ENCODE data around the gene PVALEF. TPM values are rescaled to one million over a fixed set of nuclear protein-coding genes. Genes with fewer than 3 reads are reported as not detected.

PVALEF gene
- total RNA-seq: not detected in 2 replicates

DNA sequence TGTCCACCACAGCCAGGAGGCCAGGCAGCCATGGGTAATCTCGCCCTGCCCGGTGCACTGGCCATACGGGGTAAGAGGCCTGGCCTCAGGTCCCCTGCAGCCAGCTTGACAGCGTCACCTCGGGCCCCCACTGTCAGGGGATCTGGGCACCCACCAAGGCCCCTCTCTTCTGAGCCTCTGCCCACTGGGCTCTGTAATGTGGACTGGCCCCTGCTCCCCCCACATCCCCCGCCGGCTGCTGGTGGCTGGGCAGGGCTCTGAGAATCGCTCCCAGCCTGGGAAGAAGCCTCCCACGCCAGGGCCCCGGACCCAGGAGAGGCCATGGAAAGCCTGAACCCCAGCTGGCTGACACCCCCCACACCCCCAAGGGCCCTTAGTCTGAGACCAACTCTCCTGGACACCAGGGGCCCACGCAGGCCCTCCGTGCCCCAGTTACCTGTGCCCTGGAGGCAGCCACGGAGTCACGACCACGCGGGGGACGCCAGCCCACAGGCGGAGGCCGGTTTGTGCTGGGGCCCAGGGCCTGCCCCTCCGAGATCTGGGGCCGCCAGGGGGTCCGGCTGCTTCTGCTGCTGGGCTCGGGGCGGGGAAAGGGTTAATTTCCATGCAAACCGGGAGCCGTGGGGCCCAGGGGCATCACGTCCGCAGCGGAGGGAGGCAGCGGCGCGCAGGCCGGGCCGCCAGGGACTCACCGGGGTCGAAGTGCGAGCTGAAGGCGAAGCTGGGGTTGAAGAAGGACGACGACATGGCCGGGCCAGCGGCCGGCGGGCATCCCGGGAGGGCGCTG lies at the start of gene PVALEF:
Gene PVALEF (plus strand): TSS at position 262 of the 787 bp plus-strand sequence. CDS start 15,720 bp downstream, outside the sequence.
- H3K4me3 ChIP-seq (ENCODE audit: insufficient read depth, low read length): no peak within 1 kb of the TSS
- H3K27ac ChIP-seq (ENCODE audit: low read depth, low read length): no peak within 1 kb of the TSS
- no peak within 1 kb of the TSS for H3K4me2 ChIP-seq (ENCODE audit: insufficient read depth, low read length)
- H3K27me3 ChIP-seq (ENCODE audit: insufficient read depth, low read length): peaks cover 29% of the 10 kb centered on the region
- H4K20me1 ChIP-seq (ENCODE audit: insufficient read depth, low read length): no peaks in the 10 kb centered on the region
- peak; percentile 92 for DNase-seq (ENCODE audit: insufficient read length, low spot score, missing footprints)
- no peaks in the 10 kb centered on the region for H3K9me3 ChIP-seq (ENCODE audit: low read depth, low read length)
- no peak within 1 kb of the TSS for H2AFZ ChIP-seq (ENCODE audit: low read length)
- H3K79me2 ChIP-seq (ENCODE audit: insufficient read depth, low read length): no peaks in the 10 kb centered on the region
- H3K36me3 ChIP-seq (ENCODE audit: insufficient read depth, low read length): no peaks in the 10 kb centered on the region
- no peaks in the 10 kb centered on the region for H3K4me1 ChIP-seq (ENCODE audit: insufficient read depth, low read length)
- TF ChIP-seq, protein P1, sequence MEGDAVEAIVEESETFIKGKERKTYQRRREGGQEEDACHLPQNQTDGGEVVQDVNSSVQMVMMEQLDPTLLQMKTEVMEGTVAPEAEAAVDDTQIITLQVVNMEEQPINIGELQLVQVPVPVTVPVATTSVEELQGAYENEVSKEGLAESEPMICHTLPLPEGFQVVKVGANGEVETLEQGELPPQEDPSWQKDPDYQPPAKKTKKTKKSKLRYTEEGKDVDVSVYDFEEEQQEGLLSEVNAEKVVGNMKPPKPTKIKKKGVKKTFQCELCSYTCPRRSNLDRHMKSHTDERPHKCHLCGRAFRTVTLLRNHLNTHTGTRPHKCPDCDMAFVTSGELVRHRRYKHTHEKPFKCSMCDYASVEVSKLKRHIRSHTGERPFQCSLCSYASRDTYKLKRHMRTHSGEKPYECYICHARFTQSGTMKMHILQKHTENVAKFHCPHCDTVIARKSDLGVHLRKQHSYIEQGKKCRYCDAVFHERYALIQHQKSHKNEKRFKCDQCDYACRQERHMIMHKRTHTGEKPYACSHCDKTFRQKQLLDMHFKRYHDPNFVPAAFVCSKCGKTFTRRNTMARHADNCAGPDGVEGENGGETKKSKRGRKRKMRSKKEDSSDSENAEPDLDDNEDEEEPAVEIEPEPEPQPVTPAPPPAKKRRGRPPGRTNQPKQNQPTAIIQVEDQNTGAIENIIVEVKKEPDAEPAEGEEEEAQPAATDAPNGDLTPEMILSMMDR (IDR thresholded peaks at IDR 0.05; ENCODE audit: extremely low read depth, low read depth, low read length): no peak

DNA sequence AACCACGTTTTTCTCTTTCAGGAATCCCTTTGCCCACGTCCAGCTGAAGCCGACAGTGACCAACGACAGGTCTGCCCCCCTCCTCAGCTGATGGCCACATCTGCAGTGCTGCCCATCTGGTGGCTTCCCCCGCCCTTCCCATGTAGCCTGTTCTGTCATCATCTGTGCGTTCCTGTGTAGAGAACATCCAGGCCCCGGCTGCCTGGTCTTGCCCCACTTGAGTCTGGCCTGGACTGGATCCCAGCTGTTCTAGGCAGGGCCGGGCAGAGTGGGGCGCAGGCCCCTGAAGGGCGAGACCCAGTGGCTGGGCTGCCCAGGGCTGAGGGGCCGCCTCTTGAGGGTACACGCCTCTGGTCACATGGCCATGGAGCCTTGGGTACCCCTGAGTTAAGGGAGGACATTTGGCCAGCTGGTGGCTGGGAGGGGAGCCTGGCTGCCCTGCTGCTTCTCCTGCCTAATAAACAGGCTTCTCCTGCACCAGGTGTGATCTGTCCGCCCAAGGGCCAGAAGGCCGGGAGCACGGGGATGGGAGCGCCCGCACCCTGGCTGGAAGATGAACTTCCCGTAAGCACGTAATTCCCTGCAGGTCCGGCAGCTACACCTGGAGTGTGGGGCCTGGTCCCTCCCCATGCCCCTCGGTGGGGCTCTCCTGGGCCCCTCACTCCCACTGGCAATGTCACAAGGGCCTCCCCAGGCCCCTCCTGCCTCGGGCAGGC lies 49.4 kb upstream of the PVALEF start:
- H4K20me1 ChIP-seq (ENCODE audit: insufficient read depth, low read length): peaks cover 3% of the 10 kb centered on the region
- DNase-seq (ENCODE audit: insufficient read length, low spot score, missing footprints): no peak
- H3K27me3 ChIP-seq (ENCODE audit: insufficient read depth, low read length): no peaks in the 10 kb centered on the region
- no peaks in the 10 kb centered on the region for H3K36me3 ChIP-seq (ENCODE audit: insufficient read depth, low read length)
- H2AFZ ChIP-seq (ENCODE audit: low read length): no peak overlapping the region
- no peak overlapping the region for H3K4me2 ChIP-seq (ENCODE audit: insufficient read depth, low read length)
- H3K4me3 ChIP-seq (ENCODE audit: insufficient read depth, low read length): no peak overlapping the region
- H3K27ac ChIP-seq (ENCODE audit: low read depth, low read length): no peak overlapping the region
- no peaks in the 10 kb centered on the region for H3K4me1 ChIP-seq (ENCODE audit: insufficient read depth, low read length)
- no peaks in the 10 kb centered on the region for H3K79me2 ChIP-seq (ENCODE audit: insufficient read depth, low read length)
- TF ChIP-seq, protein P1 (IDR thresholded peaks at IDR 0.05; ENCODE audit: extremely low read depth, low read depth, low read length): no peak
- H3K9me3 ChIP-seq (ENCODE audit: low read depth, low read length): no peaks in the 10 kb centered on the region

DNA sequence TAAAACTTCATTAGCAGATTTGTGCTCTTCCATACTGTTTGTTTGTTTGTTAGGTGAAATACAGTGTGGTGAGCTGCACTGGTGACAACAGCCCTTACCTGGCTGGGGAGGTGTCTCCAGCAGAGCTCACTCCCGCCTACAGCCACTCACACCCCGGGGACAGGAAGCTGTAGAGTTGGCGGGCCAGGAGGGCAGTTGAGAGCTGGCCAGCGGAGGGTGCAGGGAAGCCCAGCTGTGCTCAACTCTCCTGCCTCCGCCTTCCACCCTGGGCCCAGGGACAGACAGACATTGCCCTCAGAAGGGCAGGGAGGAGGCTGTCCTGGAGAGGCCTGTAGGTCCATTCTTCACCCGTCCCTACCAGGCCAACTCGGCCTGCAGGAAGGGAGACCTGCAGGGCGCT lies 48.6 kb upstream of the PVALEF start:
- H2AFZ ChIP-seq (ENCODE audit: low read length): no peak overlapping the region
- H3K79me2 ChIP-seq (ENCODE audit: insufficient read depth, low read length): no peaks in the 10 kb centered on the region
- no peaks in the 10 kb centered on the region for H3K4me1 ChIP-seq (ENCODE audit: insufficient read depth, low read length)
- H3K36me3 ChIP-seq (ENCODE audit: insufficient read depth, low read length): no peaks in the 10 kb centered on the region
- H3K4me2 ChIP-seq (ENCODE audit: insufficient read depth, low read length): no peak overlapping the region
- peaks cover under 1% of the 10 kb centered on the region for H3K27me3 ChIP-seq (ENCODE audit: insufficient read depth, low read length)
- no peak for DNase-seq (ENCODE audit: insufficient read length, low spot score, missing footprints)
- H3K9me3 ChIP-seq (ENCODE audit: low read depth, low read length): no peaks in the 10 kb centered on the region
- H3K27ac ChIP-seq (ENCODE audit: low read depth, low read length): no peak overlapping the region
- no peak overlapping the region for H3K4me3 ChIP-seq (ENCODE audit: insufficient read depth, low read length)
- H4K20me1 ChIP-seq (ENCODE audit: insufficient read depth, low read length): peaks cover 5% of the 10 kb centered on the region
- TF ChIP-seq, protein P1 (IDR thresholded peaks at IDR 0.05; ENCODE audit: extremely low read depth, low read depth, low read length): no peak

DNA sequence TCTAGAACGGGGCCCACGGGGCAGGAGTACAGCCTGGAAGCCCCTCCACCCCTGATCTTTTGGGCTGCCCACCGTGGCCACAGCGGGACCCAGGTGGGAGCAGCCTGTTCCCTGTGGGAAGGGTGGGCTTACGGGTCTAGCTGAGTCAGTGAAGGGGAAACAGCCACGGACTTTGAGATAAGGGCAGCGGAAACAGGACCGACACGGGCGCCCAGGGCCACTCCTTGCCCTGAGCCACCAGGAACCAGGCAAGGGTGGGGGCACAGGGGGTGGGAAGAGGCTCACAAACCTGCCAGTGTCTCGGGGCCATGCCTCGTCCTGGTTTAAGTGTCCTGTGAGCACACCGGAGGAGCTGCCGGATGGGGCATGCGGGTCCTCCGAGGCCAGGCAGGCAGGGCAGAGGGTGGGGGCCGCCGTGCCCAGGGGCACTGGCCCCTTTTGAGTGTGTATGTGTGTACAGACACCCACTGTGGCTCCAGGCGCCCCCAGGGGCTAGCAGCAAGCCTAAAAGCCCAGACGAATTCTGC lies 47.6 kb upstream of the PVALEF start:
- Histone ChIP-seq H3K27ac (ENCODE audit: low read depth, low read length) (no peak overlapping the region), H3K79me2 (ENCODE audit: insufficient read depth, low read length) (no peaks in the 10 kb centered on the region), H3K36me3 (ENCODE audit: insufficient read depth, low read length) (no peaks in the 10 kb centered on the region), H3K4me1 (ENCODE audit: insufficient read depth, low read length) (no peaks in the 10 kb centered on the region), H3K9me3 (ENCODE audit: low read depth, low read length) (no peaks in the 10 kb centered on the region), H2AFZ (ENCODE audit: low read length) (no peak overlapping the region), H3K4me2 (ENCODE audit: insufficient read depth, low read length) (no peak overlapping the region), H3K4me3 (ENCODE audit: insufficient read depth, low read length) (no peak overlapping the region), H4K20me1 (ENCODE audit: insufficient read depth, low read length) (peaks cover 3% of the 10 kb centered on the region), H3K27me3 (ENCODE audit: insufficient read depth, low read length) (peaks cover 7% of the 10 kb centered on the region)
- TF ChIP-seq, protein P1 (IDR thresholded peaks at IDR 0.05; ENCODE audit: extremely low read depth, low read depth, low read length): no peak
- DNase-seq (ENCODE audit: insufficient read length, low spot score, missing footprints): no peak
